Astrocyte of the cerebellum (primary cell): ENCODE measurements around the gene KIF1A.

ENCODE experiments used
- DNase-seq: peaks from one replicate; pipeline ENCODE4 v3.0.0-alpha.2; 2011; ENCODE audit warnings: low read depth
- H3K4me3 ChIP-seq: 2 replicates; pipeline ENCODE4 v1.5.1; 2011; ENCODE audit warnings: mild to moderate bottlenecking, low read depth, low read length, moderate library complexity
- CTCF ChIP-seq: IDR thresholded peaks from 2 replicates; pipeline ENCODE4 v1.5.1; 2012; ENCODE audit warnings: low read length, low read depth, moderate library complexity, mild to moderate bottlenecking; ENCODE audit errors: missing control alignments
- in situ Hi-C: cut with HindIII; loops from 2 replicates; pipeline ENCODE4 v1.10.0; 2017; ENCODE audit warnings: low sequenced_read_pairs

KIF1A gene

GRCh38 chr2:240852671-240853314 is 32.8 kb upstream of the KIF1A start:
- TF ChIP-seq CTCF, result no peak
- no peak for DNase-seq
- H3K4me3 ChIP-seq, result no peak overlapping the region
- in situ Hi-C loops, result no loop called here

GRCh38 chr2:240851078-240851991 is 31.3 kb upstream of the KIF1A start:
- DNase-seq, result peak; percentile 52
- in situ Hi-C loops, result no loop called here
- peak; percentile 95 for TF ChIP-seq CTCF
- no peak overlapping the region for H3K4me3 ChIP-seq

GRCh38 chr2:240850756-240851077 is 30.7 kb upstream of the KIF1A start:
- no peak for TF ChIP-seq CTCF
- no peak for DNase-seq
- in situ Hi-C loops, result no loop called here
- no peak overlapping the region for H3K4me3 ChIP-seq

- DNase-seq, result no peak
- no peak for TF ChIP-seq CTCF
- H3K4me3 ChIP-seq, result no peak overlapping the region
- in situ Hi-C loops, result no loop called here
Observed at GRCh38 chr2:240850026-240850425, 30.0 kb upstream of the KIF1A start.

GRCh38 chr2:240848900-240849680 is 29.1 kb upstream of the KIF1A start:
- DNase-seq, result no peak
- no peak overlapping the region for H3K4me3 ChIP-seq
- in situ Hi-C loops, result loop anchor here (5.0 to 10.0 kb wide), 3 partner anchors 96 to 233 kb away; no protein-coding TSS in a partner anchor
- TF ChIP-seq CTCF, result no peak

- DNase-seq, result no peak
- in situ Hi-C loops, result loop anchor here (5.0 to 10.0 kb wide), 3 partner anchors 97 to 234 kb away; no protein-coding TSS in a partner anchor
- no peak for TF ChIP-seq CTCF
- H3K4me3 ChIP-seq, result no peak overlapping the region
Observed at GRCh38 chr2:240847817-240848216, 27.8 kb upstream of the KIF1A start.
